HG02981 (cell line): ENCODE data around the gene SGPP2.
"Not testable (repeated sequence)": the region's sequence is repeated elsewhere in the genome, so short reads cannot be mapped to it uniquely, and the experiment has no call there.

Experiments used
- ATAC-seq: cut with Tn5 transposase; IDR thresholded peaks from one replicate; pipeline ENCODE4 v1.9.1; 2021; ENCODE audit warnings: mild to moderate bottlenecking, moderate library complexity; ENCODE audit not compliant: unreplicated experiment

The SGPP2 gene

GRCh38 chr2:222572264-222572721 lies 147.9 kb downstream of the SGPP2 start:
- ATAC-seq, result no peak

- ATAC-seq, result no peak
Observed at GRCh38 chr2:222572751-222573174, 148.4 kb downstream of the SGPP2 start.

- ATAC-seq, result no peak
Observed at GRCh38 chr2:222575618-222576017, 151.3 kb downstream of the SGPP2 start.

- no peak for ATAC-seq
Observed at GRCh38 chr2:222576171-222577081, 152.1 kb downstream of the SGPP2 start.

- ATAC-seq, result no peak
Observed at GRCh38 chr2:222577341-222577740, 153.0 kb downstream of the SGPP2 start.

- ATAC-seq, result peak; percentile 61
Observed at GRCh38 chr2:222582928-222583327, 158.6 kb downstream of the SGPP2 start.

GRCh38 chr2:222584589-222584988 lies 160.2 kb downstream of the SGPP2 start:
- not testable (repeated sequence) for ATAC-seq

- no peak for ATAC-seq
Observed at GRCh38 chr2:222591661-222592060, 167.3 kb downstream of the SGPP2 start.

- no peak for ATAC-seq
Observed at GRCh38 chr2:222592176-222592575, 167.8 kb downstream of the SGPP2 start.

- ATAC-seq, result no peak
Observed at GRCh38 chr2:222594679-222595078, 170.3 kb downstream of the SGPP2 start.

GRCh38 chr2:222595581-222595980 lies 171.2 kb downstream of the SGPP2 start:
- ATAC-seq, result no peak

GRCh38 chr2:222598611-222599010 lies 174.3 kb downstream of the SGPP2 start:
- no peak for ATAC-seq

GRCh38 chr2:222603501-222603900 lies 179.2 kb downstream of the SGPP2 start:
- no peak for ATAC-seq

- ATAC-seq, result no peak
Observed at GRCh38 chr2:222604749-222605515, 180.6 kb downstream of the SGPP2 start.

- no peak for ATAC-seq
Observed at GRCh38 chr2:222606306-222606705, 182.0 kb downstream of the SGPP2 start.

GRCh38 chr2:222608081-222608480 lies 183.7 kb downstream of the SGPP2 start:
- ATAC-seq, result no peak

GRCh38 chr2:222609381-222609780 lies 185.0 kb downstream of the SGPP2 start:
- no peak for ATAC-seq
